ENCODE data around the gene TMC7. TPM values are rescaled to one million over a fixed set of nuclear protein-coding genes. Genes with fewer than 3 reads are reported as not detected.

The TMC7 gene
- total and polyA plus RNA-seq, 9 of the 15 experiments (the other 6 are each of a cell fraction or from before 2014, with no cell fraction given): 0.08 to 2.0 (median 1.5) TPM

GRCh38 chr16:19094542-19095365 lies 111.0 kb downstream of the TMC7 start:
- Histone ChIP-seq H3K36me3 (ENCODE audit: control insufficient read depth, insufficient read depth, low read length) (no peaks in the 10 kb centered on the region), H3K4me2 (ENCODE audit: insufficient read depth, low read length) (peak overlapping the region; percentile 40), H3K4me3 (no peak overlapping the region), H3K9ac (ENCODE audit: insufficient read depth in 1 of 2, low read depth in 2 of 2, low read length in 2 of 2) (no peak overlapping the region), H3K4me1 (replicated peaks in 1 of 2; ENCODE audit: control insufficient read depth in 2 of 2, insufficient read depth in 2 of 2, low read length in 2 of 2) (peaks cover 0 to 10% of the 10 kb centered on the region in 2 experiments; a peak in 1 of 5 replicates), H2AFZ (ENCODE audit: low read depth, low read length) (peak overlapping the region; percentile 81), H3K27ac (ENCODE audit: extremely low read depth, low read depth, low read length) (no peak overlapping the region), H3K9me1 (ENCODE audit: control insufficient read depth, insufficient read depth, low read length) (no peaks in the 10 kb centered on the region), H3K27me3 (ENCODE audit: control insufficient read depth in 2 of 2, insufficient read depth in 2 of 2, low read length in 2 of 2) (no peaks in the 10 kb centered on the region), H3K79me2 (ENCODE audit: control insufficient read depth, insufficient read depth, low read length) (no peaks in the 10 kb centered on the region), H3K9me3 (replicated peaks; ENCODE audit: control insufficient read depth, insufficient read depth, low read depth, low read length) (peaks cover 2% of the 10 kb centered on the region; the same call in 1 of the 2 replicates), H4K20me1 (replicated peaks; ENCODE audit: control insufficient read depth, insufficient read depth, low read length) (no peaks in the 10 kb centered on the region)
- BruUV-seq (replicated peaks): no TSS peak
- CTCF ChIA-PET (ENCODE audit: low intra/inter-chr PET ratio): interaction anchor here (1.6 kb wide), 1 partner anchor 85 kb away, joined by 4 read pairs; no protein-coding TSS in a partner anchor
- FAIRE-seq: peak; percentile 86
- intact Hi-C loops (cut with micrococcal nuclease): no loop called here
- 22% methylated on average over 11 of the region's 11 CpGs for WGBS (ENCODE audit: insufficient coverage, low coverage, missing lambda C conversion rate)
- POLR2A ChIA-PET: interaction anchor here (0.5 to 1.6 kb wide), 7 partner anchors 15 to 423 kb away, joined by 3 to 7 read pairs (median 3); partner anchors contain the start of genes ITPRIPL2 and RPS15A
- in situ Hi-C loops (cut with MboI): loop anchor here (5.0 kb wide), 1 partner anchor 83 kb away; no protein-coding TSS in a partner anchor
- ATAC-seq: peak; percentile 77
- peak in 3 of 4 experiments; percentile 21 to 28 (median 21) for DNase-seq (ENCODE audit: extremely low read depth in 1 of 4, low spot score in 3 of 4)
- TF ChIP-seq FOXM1 (IDR thresholded peaks at IDR 0.05; ENCODE audit: low read depth) (peak; percentile 34; the same call in 1 of the 2 replicates), FOXM1 (CRISPR knock-in tag; IDR thresholded peaks at IDR 0.05; ENCODE audit: low read depth) (no peak), ETV5 (CRISPR knock-in tag; IDR thresholded peaks at IDR 0.05; ENCODE audit: low read depth) (no peak), EGR1 (conservative IDR thresholded peaks at IDR 0.05) (no peak), FOXA3 (CRISPR knock-in tag; conservative IDR thresholded peaks at IDR 0.05 in 1 of 2, IDR thresholded peaks at IDR 0.05 in 1 of 2) (0 out of 4 replicates have a peak, but pooled peaks of 1 of the 2 experiments have one; percentile 19), DACH1 (IDR thresholded peaks at IDR 0.05; ENCODE audit: partially characterized antibody) (peak; percentile 17), CC2D1A (IDR thresholded peaks at IDR 0.05) (no peak), HEY1 (CRISPR knock-in tag; IDR thresholded peaks at IDR 0.05; ENCODE audit: borderline replicate concordance) (no peak), ZNF77 (CRISPR knock-in tag; IDR thresholded peaks at IDR 0.05) (no peak), DIDO1 (tag; IDR thresholded peaks at IDR 0.05; ENCODE audit: low read depth) (no peak), KDM1A (IDR thresholded peaks at IDR 0.05) (no peak), RAD51 (IDR thresholded peaks at IDR 0.05; ENCODE audit: borderline replicate concordance, low read depth) (peak; percentile 45)
- TF ChIP-seq, protein P1, sequence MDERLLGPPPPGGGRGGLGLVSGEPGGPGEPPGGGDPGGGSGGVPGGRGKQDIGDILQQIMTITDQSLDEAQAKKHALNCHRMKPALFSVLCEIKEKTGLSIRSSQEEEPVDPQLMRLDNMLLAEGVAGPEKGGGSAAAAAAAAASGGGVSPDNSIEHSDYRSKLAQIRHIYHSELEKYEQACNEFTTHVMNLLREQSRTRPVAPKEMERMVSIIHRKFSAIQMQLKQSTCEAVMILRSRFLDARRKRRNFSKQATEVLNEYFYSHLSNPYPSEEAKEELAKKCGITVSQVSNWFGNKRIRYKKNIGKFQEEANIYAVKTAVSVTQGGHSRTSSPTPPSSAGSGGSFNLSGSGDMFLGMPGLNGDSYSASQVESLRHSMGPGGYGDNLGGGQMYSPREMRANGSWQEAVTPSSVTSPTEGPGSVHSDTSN (CRISPR knock-in tag; IDR thresholded peaks at IDR 0.05; ENCODE audit: low read depth): no peak
- TF ChIP-seq, protein P1 (tag; conservative IDR thresholded peaks at IDR 0.05; ENCODE audit: low read depth): peak; percentile 85
- TF ChIP-seq, protein P2, sequence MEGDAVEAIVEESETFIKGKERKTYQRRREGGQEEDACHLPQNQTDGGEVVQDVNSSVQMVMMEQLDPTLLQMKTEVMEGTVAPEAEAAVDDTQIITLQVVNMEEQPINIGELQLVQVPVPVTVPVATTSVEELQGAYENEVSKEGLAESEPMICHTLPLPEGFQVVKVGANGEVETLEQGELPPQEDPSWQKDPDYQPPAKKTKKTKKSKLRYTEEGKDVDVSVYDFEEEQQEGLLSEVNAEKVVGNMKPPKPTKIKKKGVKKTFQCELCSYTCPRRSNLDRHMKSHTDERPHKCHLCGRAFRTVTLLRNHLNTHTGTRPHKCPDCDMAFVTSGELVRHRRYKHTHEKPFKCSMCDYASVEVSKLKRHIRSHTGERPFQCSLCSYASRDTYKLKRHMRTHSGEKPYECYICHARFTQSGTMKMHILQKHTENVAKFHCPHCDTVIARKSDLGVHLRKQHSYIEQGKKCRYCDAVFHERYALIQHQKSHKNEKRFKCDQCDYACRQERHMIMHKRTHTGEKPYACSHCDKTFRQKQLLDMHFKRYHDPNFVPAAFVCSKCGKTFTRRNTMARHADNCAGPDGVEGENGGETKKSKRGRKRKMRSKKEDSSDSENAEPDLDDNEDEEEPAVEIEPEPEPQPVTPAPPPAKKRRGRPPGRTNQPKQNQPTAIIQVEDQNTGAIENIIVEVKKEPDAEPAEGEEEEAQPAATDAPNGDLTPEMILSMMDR (IDR thresholded peaks at IDR 0.05 in 2 of 3, conservative IDR thresholded peaks at IDR 0.05 in 1 of 3; ENCODE audit: insufficient read depth in 2 of 3, low read depth in 1 of 3, low read length in 3 of 3): peak; percentile 27 to 39 (median 31); a peak in 3 of 6 replicates
- TF ChIP-seq, protein P3, sequence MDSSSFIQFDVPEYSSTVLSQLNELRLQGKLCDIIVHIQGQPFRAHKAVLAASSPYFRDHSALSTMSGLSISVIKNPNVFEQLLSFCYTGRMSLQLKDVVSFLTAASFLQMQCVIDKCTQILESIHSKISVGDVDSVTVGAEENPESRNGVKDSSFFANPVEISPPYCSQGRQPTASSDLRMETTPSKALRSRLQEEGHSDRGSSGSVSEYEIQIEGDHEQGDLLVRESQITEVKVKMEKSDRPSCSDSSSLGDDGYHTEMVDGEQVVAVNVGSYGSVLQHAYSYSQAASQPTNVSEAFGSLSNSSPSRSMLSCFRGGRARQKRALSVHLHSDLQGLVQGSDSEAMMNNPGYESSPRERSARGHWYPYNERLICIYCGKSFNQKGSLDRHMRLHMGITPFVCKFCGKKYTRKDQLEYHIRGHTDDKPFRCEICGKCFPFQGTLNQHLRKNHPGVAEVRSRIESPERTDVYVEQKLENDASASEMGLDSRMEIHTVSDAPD (CRISPR knock-in tag; IDR thresholded peaks at IDR 0.05): no peak

All from K562 (cell line).